ENCODE results near the gene B3GNT8.

GRCh38 chr19:41407271-41407670 lies 19.9 kb downstream of the B3GNT8 start:
- TF ChIP-seq CTCF (IDR thresholded peaks at IDR 0.05): no peak
- no peak for TF ChIP-seq SIN3A (IDR thresholded peaks at IDR 0.05; ENCODE audit: borderline replicate concordance, insufficient read depth, low read depth, low read length)
- TF ChIP-seq POLR2AphosphoS5 (IDR thresholded peaks at IDR 0.05; ENCODE audit: low read depth, low read length): no peak
